CD14-positive monocyte (primary cell): ENCODE data around the gene THAP7. TPM values are rescaled to one million over a fixed set of nuclear protein-coding genes. Genes with fewer than 3 reads are reported as not detected.

ENCODE experiments used
- DNase-seq, 3 donors: peaks; one replicate each; pipeline ENCODE4 v3.0.0-alpha.2; 2011 to 2022
- H2AFZ ChIP-seq: 2 replicates; pipeline ENCODE4 v1.6.0; 2012; ENCODE audit warnings: mild to moderate bottlenecking, low read depth, low read length, inconsistent platforms; ENCODE audit not compliant: insufficient read depth, poor library complexity, severe bottlenecking
- H3K27ac ChIP-seq, 2 donors: 1 replicate in 1 of 2; 2 replicates in 1 of 2; pipeline ENCODE4 v1.5.1; 2012 to 2013; ENCODE audit warnings: low read length in 2 of 2, control low read depth in 1 of 2, inconsistent platforms in 1 of 2, low read depth in 1 of 2, mild to moderate bottlenecking in 1 of 2
- H3K27me3 ChIP-seq, 2 donors: one replicate each; pipeline versions ENCODE4 v1.6.0 to v1.6.1; 2011 to 2013; ENCODE audit warnings: low read length in 2 of 2; ENCODE audit not compliant: control insufficient read depth in 2 of 2, insufficient read depth in 2 of 2
- H3K36me3 ChIP-seq, 2 donors: replicated peaks in 1 of 2; 1 replicate in 1 of 2; 2 replicates in 1 of 2; pipeline versions ENCODE4 v1.5.1 to v1.6.1; 2012 to 2013; ENCODE audit warnings: low read length in 2 of 2, control low read depth in 1 of 2, inconsistent platforms in 1 of 2, mild to moderate bottlenecking in 1 of 2; ENCODE audit not compliant: insufficient read depth in 2 of 2, control insufficient read depth in 1 of 2
- H3K4me1 ChIP-seq, 2 donors: 1 replicate in 1 of 2; 2 replicates in 1 of 2; pipeline versions ENCODE4 v1.5.1 to v1.6.1; 2012 to 2013; ENCODE audit warnings: low read length in 2 of 2, control low read depth in 1 of 2, inconsistent platforms in 1 of 2, mild to moderate bottlenecking in 1 of 2, moderate library complexity in 1 of 2; ENCODE audit not compliant: insufficient read depth in 2 of 2, control insufficient read depth in 1 of 2
- H3K4me2 ChIP-seq: replicated peaks from 2 replicates; pipeline ENCODE3; 2012; ENCODE audit warnings: low read length, moderate library complexity, mild to moderate bottlenecking; ENCODE audit not compliant: poor library complexity, severe bottlenecking; ENCODE audit errors: extremely low read depth
- H3K4me3 ChIP-seq, 3 experiments: fragments of 200-600 bp in 1 of 3; sonication (generic) in 1 of 3; replicated peaks in 1 of 3; 1 replicate in 2 of 3; 2 replicates in 1 of 3; pipeline ENCODE4 v1.5.1; 2011 to 2013; ENCODE audit warnings: low read length in 3 of 3, mild to moderate bottlenecking in 3 of 3, control low read depth in 2 of 3, low read depth in 2 of 3, inconsistent platforms in 1 of 3, moderate library complexity in 1 of 3
- H3K79me2 ChIP-seq: 2 replicates; pipeline ENCODE4 v1.6.0; 2012; ENCODE audit warnings: mild to moderate bottlenecking, control low read depth, inconsistent platforms, low read length, moderate library complexity; ENCODE audit not compliant: insufficient read depth
- H3K9ac ChIP-seq: 2 replicates; pipeline ENCODE4 v1.6.0; 2017; ENCODE audit warnings: low read length, mild to moderate bottlenecking; ENCODE audit not compliant: insufficient read depth, poor library complexity, severe bottlenecking
- H3K9me3 ChIP-seq, 2 donors: replicated peaks in 1 of 2; 1 replicate in 1 of 2; 2 replicates in 1 of 2; pipeline versions ENCODE4 v1.5.1 to v1.6.1; 2012 to 2013; ENCODE audit warnings: low read length in 2 of 2, control low read depth in 1 of 2; ENCODE audit not compliant: control insufficient read depth in 1 of 2, insufficient read depth in 1 of 2
- H4K20me1 ChIP-seq: 2 replicates; pipeline ENCODE4 v1.6.0; 2012; ENCODE audit warnings: mild to moderate bottlenecking, low read length, control low read depth, moderate library complexity; ENCODE audit not compliant: insufficient read depth
- H3K27ac Mint-ChIP-seq, 7 donors: one replicate each; pipeline ENCODE4 v1.8.0; 2020; ENCODE audit warnings: mild to moderate bottlenecking in 7 of 7, mixed read lengths in 7 of 7, moderate library complexity in 6 of 7, inconsistent platforms in 2 of 7
- H3K27me3 Mint-ChIP-seq, 3 donors: one replicate each; pipeline ENCODE4 v1.8.0; 2021 to 2022; ENCODE audit warnings: low read depth in 3 of 3, mild to moderate bottlenecking in 3 of 3, mixed read lengths in 3 of 3, moderate library complexity in 3 of 3, inconsistent platforms in 1 of 3
- H3K36me3 Mint-ChIP-seq, 2 donors: one replicate each; pipeline ENCODE4 v1.8.0; 2020; ENCODE audit warnings: mixed read lengths in 2 of 2, inconsistent platforms in 1 of 2, mild to moderate bottlenecking in 1 of 2
- H3K4me1 Mint-ChIP-seq: one replicate; pipeline ENCODE4 v1.8.0; 2020; ENCODE audit warnings: mild to moderate bottlenecking, mixed read lengths
- H3K4me3 Mint-ChIP-seq, 2 donors: one replicate each; pipeline ENCODE4 v1.8.0; 2020; ENCODE audit warnings: mild to moderate bottlenecking in 2 of 2, mixed read lengths in 2 of 2, moderate library complexity in 1 of 2
- H3K9me3 Mint-ChIP-seq, 7 donors: one replicate each; pipeline ENCODE4 v1.8.0; 2020 to 2022; ENCODE audit warnings: mixed read lengths in 7 of 7, mild to moderate bottlenecking in 6 of 7, moderate library complexity in 6 of 7, inconsistent platforms in 2 of 7
- WGBS: methylation state at CpG from one replicate; pipeline ENCODE4 v1.1.5; 2013; ENCODE audit warnings: missing lambda C conversion rate; ENCODE audit not compliant: insufficient coverage; 5-methylcytosine and 5-hydroxymethylcytosine counted together
- intact Hi-C, 2 donors: fragments of 100-400 bp; cut with micrococcal nuclease; formaldehyde crosslinking; loops; one replicate each; pipeline versions ENCODE4 v1.15.0 to v1.15.1; 2023
- polyA plus RNA-seq, 3 donors: library from polyadenylated mRNA; depleted of rRNA in 1 of 3; unstranded in 2 of 3; stranded (reverse) in 1 of 3; fragments of 300-500 nt in 2 of 3; fragments of >200 nt in 1 of 3; fragmentation: Illumina TruSeq in 2 of 3; gene quantifications; 1 replicate in 2 of 3; 2 replicates in 1 of 3; pipeline ENCODE4 v1.2.3, GENCODE V29; 2012 to 2021
- TF ChIP-seq, protein P1 (sequence below): fragments of 200-600 bp; IDR thresholded peaks from one replicate; pipeline ENCODE4 v1.8.0; 2022; ENCODE audit warnings: antibody characterized with exemption, mild to moderate bottlenecking

The THAP7 gene
- polyA plus RNA-seq, 3 donors: 18.4 to 22.9 (median 19.8) TPM

DNA sequence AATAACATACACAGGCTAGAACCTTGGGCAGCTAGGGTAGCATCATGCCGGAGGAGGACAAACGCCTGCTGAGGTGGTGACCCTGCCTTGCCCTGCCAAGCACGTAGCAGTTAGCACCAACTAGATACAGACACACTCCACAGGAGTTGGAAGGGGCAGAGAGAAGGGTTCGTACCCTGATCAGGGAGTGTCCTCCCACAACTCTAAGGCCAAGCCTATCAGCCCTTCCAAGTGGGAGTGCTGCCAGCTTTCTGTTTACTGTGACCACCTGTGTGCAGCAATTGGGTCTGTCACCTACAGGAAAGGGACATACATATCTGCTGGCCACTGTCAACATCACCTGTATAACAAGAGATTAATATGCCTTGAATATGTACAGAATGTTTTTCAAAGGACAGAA, 1.9 kb upstream of the THAP7 start:
- Histone ChIP-seq H3K79me2 (peaks cover 13% of the 10 kb centered on the region), H3K27me3 (no peaks in the 10 kb centered on the region), H3K9ac (no peak overlapping the region), H3K9me3 (no peaks in the 10 kb centered on the region), H3K4me1 (peaks cover 24 to 30% of the 10 kb centered on the region in 2 donors), H4K20me1 (no peaks in the 10 kb centered on the region), H3K4me2 (no peak overlapping the region), H2AFZ (no peak overlapping the region), H3K4me3 (no peak overlapping the region), H3K36me3 (peaks cover 11 to 14% of the 10 kb centered on the region in 2 donors), H3K27ac (no peak overlapping the region)
- H3K36me3 Mint-ChIP-seq: peaks cover 6 to 11% of the 10 kb centered on the region in 2 donors
- WGBS: no CpG with 5 or more reads among the region's 4 CpGs
- H3K9me3 Mint-ChIP-seq: peaks cover 0 to 1% (median 0%) of the 10 kb centered on the region in 7 donors
- peaks cover 0 to 3% (median 1%) of the 10 kb centered on the region in 3 donors for H3K27me3 Mint-ChIP-seq
- peak overlapping the region in 1 of 7 donors; percentile 61 for H3K27ac Mint-ChIP-seq
- peaks cover 26% of the 10 kb centered on the region for H3K4me1 Mint-ChIP-seq
- intact Hi-C loops: loop anchor here in 1 of 2 donors (5.0 kb wide), 2 partner anchors 86 to 146 kb away; partner anchors contain the start of genes CRKL, PI4KA and SNAP29
- TF ChIP-seq, protein P1, sequence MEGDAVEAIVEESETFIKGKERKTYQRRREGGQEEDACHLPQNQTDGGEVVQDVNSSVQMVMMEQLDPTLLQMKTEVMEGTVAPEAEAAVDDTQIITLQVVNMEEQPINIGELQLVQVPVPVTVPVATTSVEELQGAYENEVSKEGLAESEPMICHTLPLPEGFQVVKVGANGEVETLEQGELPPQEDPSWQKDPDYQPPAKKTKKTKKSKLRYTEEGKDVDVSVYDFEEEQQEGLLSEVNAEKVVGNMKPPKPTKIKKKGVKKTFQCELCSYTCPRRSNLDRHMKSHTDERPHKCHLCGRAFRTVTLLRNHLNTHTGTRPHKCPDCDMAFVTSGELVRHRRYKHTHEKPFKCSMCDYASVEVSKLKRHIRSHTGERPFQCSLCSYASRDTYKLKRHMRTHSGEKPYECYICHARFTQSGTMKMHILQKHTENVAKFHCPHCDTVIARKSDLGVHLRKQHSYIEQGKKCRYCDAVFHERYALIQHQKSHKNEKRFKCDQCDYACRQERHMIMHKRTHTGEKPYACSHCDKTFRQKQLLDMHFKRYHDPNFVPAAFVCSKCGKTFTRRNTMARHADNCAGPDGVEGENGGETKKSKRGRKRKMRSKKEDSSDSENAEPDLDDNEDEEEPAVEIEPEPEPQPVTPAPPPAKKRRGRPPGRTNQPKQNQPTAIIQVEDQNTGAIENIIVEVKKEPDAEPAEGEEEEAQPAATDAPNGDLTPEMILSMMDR: no peak
- H3K4me3 Mint-ChIP-seq: no peak overlapping the region
- no peak for DNase-seq

- peak overlapping the region; percentile 90 for H3K9ac ChIP-seq
- Mint-ChIP-seq H3K4me3 (peak overlapping the region; percentile 84 to 94), H3K9me3 (peaks cover 0 to 1% (median 0%) of the 10 kb centered on the region in 7 donors), H3K27ac (peak overlapping the region; percentile 95 to 99 (median 98)), H3K36me3 (peaks cover 16 to 32% of the 10 kb centered on the region in 2 donors), H3K27me3 (peaks cover 0 to 5% (median 1%) of the 10 kb centered on the region in 3 donors), H3K4me1 (peaks cover 26% of the 10 kb centered on the region)
- TF ChIP-seq, protein P1: no peak
- 2% methylated on average over 21 of the region's 26 CpGs for WGBS
- peak overlapping the region; percentile 73 for H3K4me2 ChIP-seq
- no peaks in the 10 kb centered on the region for H3K27me3 ChIP-seq
- peak overlapping the region; percentile 53 to 79 (median 66) for H3K4me3 ChIP-seq
- peaks cover 13% of the 10 kb centered on the region for H3K79me2 ChIP-seq
- intact Hi-C loops: loop anchor here in 1 of 2 donors (5.0 kb wide), 2 partner anchors 84 to 144 kb away; partner anchors contain the start of genes CRKL, PI4KA and SNAP29
- H3K4me1 ChIP-seq: peaks cover 24 to 30% of the 10 kb centered on the region in 2 donors
- no peak for DNase-seq
- H3K36me3 ChIP-seq: peaks cover 37 to 41% of the 10 kb centered on the region in 2 donors
- no peaks in the 10 kb centered on the region for H4K20me1 ChIP-seq
- H3K9me3 ChIP-seq: no peaks in the 10 kb centered on the region
- H3K27ac ChIP-seq: peak overlapping the region; percentile 91 to 95
- H2AFZ ChIP-seq: peak overlapping the region; percentile 78
Observed at GRCh38 chr22:21000987-21001600, 824 bp downstream of the THAP7 start.
